K562 (cell line): ENCODE measurements around the gene DNAJC2. TPM values are rescaled to one million over a fixed set of nuclear protein-coding genes. Genes with fewer than 3 reads are reported as not detected.

ENCODE experiments used
- ATAC-seq: fragments of 200-7000 bp; cut with Tn5 transposase; 3 replicates; pipeline ENCODE4 v1.9.1; 2020; ENCODE audit warnings: moderate library complexity
- BruUV-seq: library from RNA; stranded (reverse); fragments of 400-500 nt; replicated peaks from 2 replicates; lab custom pipeline; 2021; lab: Mats Ljungman, UMichigan
- CTCF ChIA-PET: fragments of 300-600 bp; formaldehyde crosslinking; extraction: SDS; loops from one replicate; lab custom pipeline; 2021; ENCODE audit warnings: low intra/inter-chr PET ratio; lab: Yijun Ruan, JAX
- POLR2A ChIA-PET: fragments of 300-600, 350-650 bp; sonication (Branson Sonifier 250); formaldehyde crosslinking; extraction: SDS; loops from one replicate; lab custom pipeline; 2021; ENCODE audit warnings: antibody characterized with exemption, inconsistent platforms; lab: Yijun Ruan, JAX
- DNase-seq, 4 experiments: peaks; one replicate each; pipeline versions ENCODE4 v3.0.0 to v3.0.0-alpha.2; 2011 to 2018; ENCODE audit warnings: low spot score in 3 of 4, mixed read lengths in 3 of 4; ENCODE audit errors: extremely low read depth in 1 of 4
- FAIRE-seq: peaks from 2 replicates; lab custom pipeline; 2011; peaks lifted over from hg19 to GRCh38; lab: Jason Lieb, UNC
- H2AFZ ChIP-seq: 2 replicates; pipeline ENCODE4 v1.6.0; 2011; ENCODE audit warnings: low read depth, low read length, control low read depth, inconsistent platforms
- H3K27ac ChIP-seq: fragments of 200-600 bp; 3 replicates; pipeline ENCODE4 v1.8.0; 2011; ENCODE audit warnings: low read depth, mild to moderate bottlenecking, control low read depth, inconsistent platforms, low read length, moderate library complexity, mixed read lengths; ENCODE audit errors: extremely low read depth
- H3K27me3 ChIP-seq, 2 experiments: fragments of 300-600 bp in 1 of 2; 2 replicates in 1 of 2; 3 replicates in 1 of 2; pipeline versions ENCODE4 v1.6.0 to v1.8.0; 2011; ENCODE audit warnings: inconsistent platforms in 2 of 2, low read length in 2 of 2, mild to moderate bottlenecking in 1 of 2, mixed read lengths in 1 of 2, moderate library complexity in 1 of 2; ENCODE audit not compliant: control insufficient read depth in 2 of 2, insufficient read depth in 2 of 2
- H3K36me3 ChIP-seq: fragments of 300-600 bp; 3 replicates; pipeline ENCODE4 v1.8.0; 2011; ENCODE audit warnings: mild to moderate bottlenecking, low read length, inconsistent platforms; ENCODE audit not compliant: control insufficient read depth, insufficient read depth
- H3K4me1 ChIP-seq, 2 experiments: fragments of 200-600 bp in 1 of 2; replicated peaks in 1 of 2; 2 replicates in 1 of 2; 3 replicates in 1 of 2; pipeline versions ENCODE4 v1.5.1 to v1.8.0; 2011; ENCODE audit warnings: inconsistent platforms in 2 of 2, low read length in 2 of 2, mild to moderate bottlenecking in 1 of 2, mixed read lengths in 1 of 2, moderate library complexity in 1 of 2; ENCODE audit not compliant: control insufficient read depth in 2 of 2, insufficient read depth in 2 of 2
- H3K4me2 ChIP-seq: 2 replicates; pipeline ENCODE4 v1.6.1; 2011; ENCODE audit warnings: low read length, control low read depth, inconsistent platforms, mixed read lengths; ENCODE audit not compliant: insufficient read depth
- H3K4me3 ChIP-seq: fragments of 200-600 bp; sonication (generic), shearing (Covaris generic); 2 replicates; pipeline ENCODE4 v1.5.1; 2016; ENCODE audit warnings: control low read depth, inconsistent platforms
- H3K79me2 ChIP-seq: fragments of 200-600 bp; 3 replicates; pipeline ENCODE4 v1.8.0; 2011; ENCODE audit warnings: low read length, inconsistent platforms; ENCODE audit not compliant: control insufficient read depth, insufficient read depth
- H3K9ac ChIP-seq, 2 experiments: 2 replicates each; pipeline versions ENCODE4 v1.6.0 to v1.6.1; 2011; ENCODE audit warnings: low read depth in 2 of 2, low read length in 2 of 2, control low read depth in 1 of 2, inconsistent platforms in 1 of 2, mild to moderate bottlenecking in 1 of 2, mixed read lengths in 1 of 2; ENCODE audit not compliant: insufficient read depth in 1 of 2
- H3K9me1 ChIP-seq: one replicate; pipeline ENCODE4 v1.6.0; 2011; ENCODE audit warnings: inconsistent platforms, mild to moderate bottlenecking, low read length, moderate library complexity; ENCODE audit not compliant: control insufficient read depth, insufficient read depth
- H3K9me3 ChIP-seq: replicated peaks from 2 replicates; pipeline ENCODE4 v1.5.1; 2011; ENCODE audit warnings: low read depth, low read length, inconsistent platforms; ENCODE audit not compliant: control insufficient read depth, insufficient read depth
- H4K20me1 ChIP-seq: replicated peaks from 2 replicates; pipeline ENCODE4 v1.6.1; 2011; ENCODE audit warnings: low read length, inconsistent platforms, mixed read lengths; ENCODE audit not compliant: control insufficient read depth, insufficient read depth
- HNRNPK ChIP-seq: fragments of 200-400 bp; formaldehyde crosslinking; IDR thresholded peaks from one replicate; pipeline ENCODE4 v1.6.1; 2018; ENCODE audit warnings: mild to moderate bottlenecking, low read depth, low read length; ENCODE audit not compliant: poor library complexity, severe bottlenecking
- SMARCA5 ChIP-seq: fragments of 450-650 bp; IDR thresholded peaks from 2 replicates; pipeline ENCODE4 v1.6.1; 2016
- WGBS: fragments of 100-300 bp; shearing (Covaris generic); methylation state at CpG from one replicate; pipeline ENCODE4 v1.1.6; 2016; ENCODE audit warnings: low coverage, mixed read lengths; ENCODE audit not compliant: insufficient coverage; ENCODE audit errors: missing lambda C conversion rate; 5-methylcytosine and 5-hydroxymethylcytosine counted together
- in situ Hi-C: fragments of 300-500 bp; cut with MboI; formaldehyde crosslinking; loops from 4 replicates; pipeline ENCODE4 v1.15.0; 2018; ENCODE audit warnings: inconsistent platforms, mixed read lengths
- intact Hi-C: fragments of 100-400 bp; cut with micrococcal nuclease; formaldehyde crosslinking; loops from 2 replicates; pipeline ENCODE4 v1.14.2; 2022
- polyA plus RNA-seq, 8 experiments: library from polyadenylated mRNA; depleted of rRNA in 4 of 8; stranded (reverse) in 5 of 8; unstranded in 3 of 8; fragments of >200 nt; fragmentation: Nextera tagmentation in 2 of 8; fragmentation: Illumina TruSeq in 1 of 8; extraction: Ambion mirVana in 2 of 8; extraction: Trizol in 1 of 8; gene quantifications; 2 replicates each; pipeline versions ENCODE4 v1.2.1 to v1.2.3, GENCODE V29; 2011 to 2014; ENCODE audit warnings: inconsistent platforms in 1 of 8, missing spikeins in 1 of 8
- total RNA-seq, 7 experiments: library from RNA; depleted of rRNA in 6 of 7; stranded (reverse); fragments of >200 nt in 6 of 7; fragmentation: Illumina TruSeq in 2 of 7; extraction: Trizol in 2 of 7; gene quantifications; 2 replicates each; pipeline versions ENCODE4 v1.2.1 to v1.2.3, GENCODE V29; 2011 to 2021; ENCODE audit warnings: low replicate concordance in 1 of 7
- TF ChIP-seq, protein P1 (sequence below), 2 experiments: fragments of 450-650 bp in 1 of 2; sonication (generic) in 1 of 2; formaldehyde crosslinking in 1 of 2; IDR thresholded peaks; 2 replicates each; pipeline versions ENCODE4 v1.7.1 to v1.9.0; 2016 to 2022; ENCODE audit warnings: inconsistent platforms in 1 of 2, mild to moderate bottlenecking in 1 of 2, missing genetic modification reagents in 1 of 2

DNAJC2 gene
- total and polyA plus RNA-seq, 9 of the 15 experiments (the other 6 are each of a cell fraction or from before 2014, with no cell fraction given), result 40.2 to 157 (median 92.1) TPM

DNA sequence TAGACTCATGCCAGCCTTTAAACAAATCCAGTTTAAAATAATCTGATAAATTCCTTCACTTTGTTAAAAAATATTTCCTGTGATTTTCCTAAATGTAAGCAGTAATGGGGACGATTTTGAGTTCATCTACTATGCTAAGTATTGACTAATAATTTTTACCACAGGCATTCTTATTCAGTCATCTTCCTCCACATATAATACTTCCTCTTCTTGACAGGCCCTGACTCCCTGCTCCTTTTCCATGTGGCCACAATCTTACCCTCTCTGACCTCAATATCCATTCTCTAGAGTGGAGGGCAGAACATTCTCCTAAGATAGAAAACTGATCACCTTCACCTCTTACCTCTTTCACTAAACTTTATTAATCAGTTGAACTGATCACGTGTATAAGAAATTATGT, 7.8 kb downstream of the DNAJC2 start:
- ChIA-PET POLR2A (no interaction called here), CTCF (no interaction called here)
- ATAC-seq (no peak), DNase-seq (no peak), FAIRE-seq (no peak)
- Histone ChIP-seq H3K36me3 (peaks cover 89% of the 10 kb centered on the region), H3K4me3 (no peak overlapping the region), H3K79me2 (peaks cover 70% of the 10 kb centered on the region), H3K27me3 (no peaks in the 10 kb centered on the region), H3K9me1 (no peaks in the 10 kb centered on the region), H3K9me3 (no peaks in the 10 kb centered on the region), H4K20me1 (no peaks in the 10 kb centered on the region), H3K4me1 (peaks cover 0 to 3% of the 10 kb centered on the region in 2 experiments; a peak in 2 of 5 replicates), H2AFZ (no peak overlapping the region), H3K4me2 (no peak overlapping the region), H3K27ac (no peak overlapping the region), H3K9ac (no peak overlapping the region)
- no TSS peak for BruUV-seq
- intact Hi-C loops, result no loop called here
- WGBS, result 98% methylated on average over 2 of the region's 2 CpGs
- in situ Hi-C loops, result no loop called here
- TF ChIP-seq SMARCA5 (no peak), HNRNPK (no peak)
- TF ChIP-seq, protein P1, sequence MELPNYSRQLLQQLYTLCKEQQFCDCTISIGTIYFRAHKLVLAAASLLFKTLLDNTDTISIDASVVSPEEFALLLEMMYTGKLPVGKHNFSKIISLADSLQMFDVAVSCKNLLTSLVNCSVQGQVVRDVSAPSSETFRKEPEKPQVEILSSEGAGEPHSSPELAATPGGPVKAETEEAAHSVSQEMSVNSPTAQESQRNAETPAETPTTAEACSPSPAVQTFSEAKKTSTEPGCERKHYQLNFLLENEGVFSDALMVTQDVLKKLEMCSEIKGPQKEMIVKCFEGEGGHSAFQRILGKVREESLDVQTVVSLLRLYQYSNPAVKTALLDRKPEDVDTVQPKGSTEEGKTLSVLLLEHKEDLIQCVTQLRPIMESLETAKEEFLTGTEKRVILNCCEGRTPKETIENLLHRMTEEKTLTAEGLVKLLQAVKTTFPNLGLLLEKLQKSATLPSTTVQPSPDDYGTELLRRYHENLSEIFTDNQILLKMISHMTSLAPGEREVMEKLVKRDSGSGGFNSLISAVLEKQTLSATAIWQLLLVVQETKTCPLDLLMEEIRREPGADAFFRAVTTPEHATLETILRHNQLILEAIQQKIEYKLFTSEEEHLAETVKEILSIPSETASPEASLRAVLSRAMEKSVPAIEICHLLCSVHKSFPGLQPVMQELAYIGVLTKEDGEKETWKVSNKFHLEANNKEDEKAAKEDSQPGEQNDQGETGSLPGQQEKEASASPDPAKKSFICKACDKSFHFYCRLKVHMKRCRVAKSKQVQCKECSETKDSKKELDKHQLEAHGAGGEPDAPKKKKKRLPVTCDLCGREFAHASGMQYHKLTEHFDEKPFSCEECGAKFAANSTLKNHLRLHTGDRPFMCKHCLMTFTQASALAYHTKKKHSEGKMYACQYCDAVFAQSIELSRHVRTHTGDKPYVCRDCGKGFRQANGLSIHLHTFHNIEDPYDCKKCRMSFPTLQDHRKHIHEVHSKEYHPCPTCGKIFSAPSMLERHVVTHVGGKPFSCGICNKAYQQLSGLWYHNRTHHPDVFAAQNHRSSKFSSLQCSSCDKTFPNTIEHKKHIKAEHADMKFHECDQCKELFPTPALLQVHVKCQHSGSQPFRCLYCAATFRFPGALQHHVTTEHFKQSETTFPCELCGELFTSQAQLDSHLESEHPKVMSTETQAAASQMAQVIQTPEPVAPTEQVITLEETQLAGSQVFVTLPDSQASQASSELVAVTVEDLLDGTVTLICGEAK (IDR thresholded peaks at IDR 0.05), result peak; percentile 25; the same call in 1 of the 2 replicates
- TF ChIP-seq, protein P1 (CRISPR knock-in tag; IDR thresholded peaks at IDR 0.05), result no peak
- TF ChIP-seq, all 486 proteins: peak for 1
